Heart right ventricle (tissue), 16 donors: ENCODE results near the gene PTRH1. TPM values are rescaled to one million over a fixed set of nuclear protein-coding genes. Genes with fewer than 3 reads are reported as not detected.

ENCODE experiments used
- ATAC-seq, 8 donors: fragments of 200-7000 bp; cut with Tn5 transposase; one replicate each; pipeline ENCODE4 v1.9.1; 2020; ENCODE audit warnings: mild to moderate bottlenecking in 8 of 8, moderate library complexity in 8 of 8, moderate number of reproducible peaks in 1 of 8
- DNase-seq, 2 donors: peaks; one replicate each; pipeline ENCODE4 v3.0.0-alpha.2; 2020
- H3K27ac ChIP-seq, 10 donors: fragments of 200-600 bp; sonication (generic) in 2 of 10; one replicate each; pipeline versions ENCODE4 v1.5.0 to v1.8.0; 2020 to 2022; ENCODE audit warnings: mild to moderate bottlenecking in 3 of 10
- H3K27me3 ChIP-seq, 7 donors: fragments of 200-600 bp; one replicate each; pipeline ENCODE4 v1.8.0; 2021 to 2022; ENCODE audit warnings: mild to moderate bottlenecking in 2 of 7
- H3K36me3 ChIP-seq, 9 donors: fragments of 200-600 bp; sonication (generic) in 1 of 9; one replicate each; pipeline versions ENCODE4 v1.5.0 to v1.8.0; 2020 to 2022; ENCODE audit warnings: mild to moderate bottlenecking in 2 of 9
- H3K4me1 ChIP-seq, 9 donors: fragments of 200-600 bp; sonication (generic) in 1 of 9; one replicate each; pipeline versions ENCODE4 v1.5.0 to v1.8.0; 2020 to 2022; ENCODE audit warnings: mild to moderate bottlenecking in 4 of 9
- H3K4me3 ChIP-seq, 10 donors: fragments of 200-600 bp; sonication (generic) in 2 of 10; one replicate each; pipeline versions ENCODE4 v1.5.0 to v1.8.0; 2020 to 2022; ENCODE audit warnings: mild to moderate bottlenecking in 7 of 10, moderate library complexity in 2 of 10
- H3K9me3 ChIP-seq, 11 donors: fragments of 200-600 bp in 10 of 11; sonication (generic) in 2 of 11; one replicate each; pipeline versions ENCODE4 v1.5.0 to v1.8.0; 2013 to 2022; ENCODE audit warnings: mild to moderate bottlenecking in 2 of 11, control low read depth in 1 of 11, moderate library complexity in 1 of 11
- whole genome bisulfite sequencing, 2 donors: extraction: QIAGEN DNeasy Blood & Tissue Kit; methylation state at CpG; one replicate each; pipeline ENCODE4 v1.1.7; 2013; ENCODE audit warnings: inconsistent platforms in 1 of 2; 5-methylcytosine and 5-hydroxymethylcytosine counted together
- intact Hi-C, 10 donors: fragments of 100-400 bp; cut with DNase I; formaldehyde crosslinking; loops; one replicate each; pipeline versions ENCODE4 v1.11.1 to v1.14.2; 2022
- polyA plus RNA-seq, 2 donors: library from polyadenylated mRNA; stranded (reverse); fragments of 200-250 nt; gene quantifications; one replicate each; pipeline ENCODE4 v1.2.3, GENCODE V29; 2013
- total RNA-seq, 10 donors: library from RNA; stranded (reverse); fragmentation: NEBNext Ultra II Directional in 3 of 10; extraction: Animal tissue kit (Norgen Biotek cat#: 25700) in 3 of 10; gene quantifications; one replicate each; pipeline versions ENCODE4 v1.2.1 to v1.2.4, GENCODE V29; 2021 to 2023
- TF ChIP-seq, protein P1 (sequence below), 9 donors: fragments of 200-600 bp; sonication (generic) in 2 of 9; IDR thresholded peaks; one replicate each; pipeline versions ENCODE4 v1.5.0 to v1.8.0; 2021 to 2022; ENCODE audit warnings: antibody characterized with exemption in 9 of 9, mild to moderate bottlenecking in 5 of 9, moderate library complexity in 1 of 9
- donor health status: Arrhythmogenic right ventricular cardiomyopathy.
- donor health status: ischemic (EF 13 %, LVEDD 7.1; RV severe dilation, severe dysfunction).
- donor health status: healthy with polysubstance abuse.
- donor health status: DM: no; HTN: yes; CAD: no.
- donor health status: DM: no; HTN: no; CAD: no.
- donor health status: ischemic (EF 25% LVEDD 6.9; RV normal size, moderate dysfunction).
- donor health status: ischemic (EF 25% LVEDD 5.7; RV mildly dilated, moderate dysfunction).
- donor health status: healthy.
- donor health status: DM: yes; HTN: yes; CAD: no.
- donor health status: Ischemic cardiomyopathy.
- donor health status: ischemic (EF 35%, LVEDD 5.7; RV mildly dilated, moderate dysfunction).
- donor health status: nonischemic (EF 11% LVEDD 7.7; RV severe dilation, severe dysfunction).
- donor health status: DM: yes; HTN: yes; CAD: no.
- donor health status: PGD.
- donor health status: ischemic (EF 29% LVEDD 5.4; RV normal size, mild dysfunction).
- donor health status: nonischemic (EF 23%, LVEDD 6.1; RV moderate dilation, normal function).

PTRH1 gene
- total and polyA plus RNA-seq, 12 donors = 8.1 to 47.0 (median 11.5) TPM

DNA sequence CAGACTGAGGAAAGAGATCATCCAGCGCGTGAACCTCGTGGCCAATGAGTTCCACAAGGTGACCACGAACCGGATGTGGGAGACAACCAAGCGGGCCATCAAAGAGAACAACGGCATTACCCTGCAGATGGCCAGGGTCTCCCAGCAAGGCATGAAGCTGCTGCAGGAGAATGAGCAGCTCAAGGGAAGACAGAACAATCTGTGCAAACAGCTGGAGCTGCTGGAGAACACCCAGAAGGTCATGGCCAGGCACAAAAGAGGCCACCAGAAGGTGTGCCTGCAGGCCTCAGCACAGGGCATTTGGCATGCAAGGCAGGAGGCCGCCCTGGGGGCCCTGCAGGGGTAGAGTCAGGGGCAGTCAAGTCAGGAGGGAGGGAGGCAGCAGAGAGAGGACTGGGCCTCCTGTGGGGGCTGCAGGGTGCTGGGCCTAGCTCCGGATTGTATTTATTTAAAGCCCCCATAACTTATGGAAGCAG is 4.2 kb downstream of the PTRH1 start:
- H3K9me3 ChIP-seq = no peaks in the 10 kb centered on the region
- ATAC-seq (no peak), DNase-seq (no peak)
- no peak overlapping the region for H3K27ac ChIP-seq
- H3K27me3 ChIP-seq = no peaks in the 10 kb centered on the region
- WGBS, 2 donors = 77 to 84% methylated on average over 9 of the region's 9 CpGs
- H3K4me3 ChIP-seq = no peak overlapping the region
- peaks cover 4 to 20% (median 15%) of the 10 kb centered on the region in 9 donors for H3K4me1 ChIP-seq
- intact Hi-C loops = no loop called here
- no peaks in the 10 kb centered on the region for H3K36me3 ChIP-seq
- TF ChIP-seq, protein P1, sequence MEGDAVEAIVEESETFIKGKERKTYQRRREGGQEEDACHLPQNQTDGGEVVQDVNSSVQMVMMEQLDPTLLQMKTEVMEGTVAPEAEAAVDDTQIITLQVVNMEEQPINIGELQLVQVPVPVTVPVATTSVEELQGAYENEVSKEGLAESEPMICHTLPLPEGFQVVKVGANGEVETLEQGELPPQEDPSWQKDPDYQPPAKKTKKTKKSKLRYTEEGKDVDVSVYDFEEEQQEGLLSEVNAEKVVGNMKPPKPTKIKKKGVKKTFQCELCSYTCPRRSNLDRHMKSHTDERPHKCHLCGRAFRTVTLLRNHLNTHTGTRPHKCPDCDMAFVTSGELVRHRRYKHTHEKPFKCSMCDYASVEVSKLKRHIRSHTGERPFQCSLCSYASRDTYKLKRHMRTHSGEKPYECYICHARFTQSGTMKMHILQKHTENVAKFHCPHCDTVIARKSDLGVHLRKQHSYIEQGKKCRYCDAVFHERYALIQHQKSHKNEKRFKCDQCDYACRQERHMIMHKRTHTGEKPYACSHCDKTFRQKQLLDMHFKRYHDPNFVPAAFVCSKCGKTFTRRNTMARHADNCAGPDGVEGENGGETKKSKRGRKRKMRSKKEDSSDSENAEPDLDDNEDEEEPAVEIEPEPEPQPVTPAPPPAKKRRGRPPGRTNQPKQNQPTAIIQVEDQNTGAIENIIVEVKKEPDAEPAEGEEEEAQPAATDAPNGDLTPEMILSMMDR (IDR thresholded peaks at IDR 0.05) = no peak

GRCh38 chr9:127710204-127710783 is 5.2 kb downstream of the PTRH1 start:
- 93 to 94% methylated on average over 10 of the region's 10 CpGs for WGBS, 2 donors
- H3K36me3 ChIP-seq = no peaks in the 10 kb centered on the region
- H3K27ac ChIP-seq = no peak overlapping the region
- no peak for DNase-seq
- H3K9me3 ChIP-seq = no peaks in the 10 kb centered on the region
- no peak for ATAC-seq
- TF ChIP-seq, protein P1 (IDR thresholded peaks at IDR 0.05) = no peak
- intact Hi-C loops = no loop called here
- H3K4me1 ChIP-seq = peaks cover 3 to 16% (median 11%) of the 10 kb centered on the region in 9 donors
- H3K4me3 ChIP-seq = no peak overlapping the region
- H3K27me3 ChIP-seq = no peaks in the 10 kb centered on the region

- Histone ChIP-seq H3K4me1 (peaks cover 0 to 4% (median 3%) of the 10 kb centered on the region in 9 donors), H3K27me3 (no peaks in the 10 kb centered on the region), H3K9me3 (no peaks in the 10 kb centered on the region), H3K4me3 (no peak overlapping the region), H3K27ac (no peak overlapping the region), H3K36me3 (no peaks in the 10 kb centered on the region)
- intact Hi-C loops = no loop called here
- no peak for DNase-seq
- TF ChIP-seq, protein P1 (IDR thresholded peaks at IDR 0.05) = no peak
- 93% methylated on average over 8 of the region's 8 CpGs for WGBS, 2 donors
- no peak for ATAC-seq
These were observed 6.4 kb downstream of the PTRH1 start for GRCh38 chr9:127708952-127709587.

- 53% methylated on average over 5 of the region's 5 CpGs for WGBS, 2 donors
- H3K27me3 ChIP-seq = no peaks in the 10 kb centered on the region
- no peak for ATAC-seq
- H3K27ac ChIP-seq = no peak overlapping the region
- no peak overlapping the region for H3K4me3 ChIP-seq
- H3K9me3 ChIP-seq = no peaks in the 10 kb centered on the region
- intact Hi-C loops = no loop called here
- no peak for DNase-seq
- H3K4me1 ChIP-seq = no peaks in the 10 kb centered on the region
- H3K36me3 ChIP-seq = no peaks in the 10 kb centered on the region
- TF ChIP-seq, protein P1 (IDR thresholded peaks at IDR 0.05) = peak in 1 of 9 donors; percentile 18
These were observed 7.7 kb downstream of the PTRH1 start for GRCh38 chr9:127707766-127708165.
